ENCODE data around the gene MORN1.

MORN1 gene

DNA sequence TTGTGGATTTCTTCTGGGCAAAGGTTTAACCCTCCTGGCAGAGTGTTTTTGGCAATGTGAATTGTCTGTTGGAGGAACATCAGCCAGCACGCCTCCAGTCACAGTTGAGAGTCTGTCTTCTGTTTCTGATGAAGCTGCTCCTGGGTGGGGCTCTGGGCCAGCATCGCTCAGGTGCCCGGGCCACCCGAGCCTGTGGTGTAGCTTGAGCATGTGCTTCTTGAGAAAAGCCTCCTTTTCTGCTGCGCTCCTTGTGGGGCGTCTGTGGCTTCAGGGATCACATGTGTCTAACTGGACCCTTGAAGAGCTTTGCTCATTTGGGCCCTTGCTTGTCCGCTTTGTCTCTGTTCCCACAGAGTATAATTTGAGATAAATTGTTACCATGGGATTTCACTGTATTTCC, 7.5 kb upstream of the MORN1 start:
- TF ChIP-seq, protein P1, sequence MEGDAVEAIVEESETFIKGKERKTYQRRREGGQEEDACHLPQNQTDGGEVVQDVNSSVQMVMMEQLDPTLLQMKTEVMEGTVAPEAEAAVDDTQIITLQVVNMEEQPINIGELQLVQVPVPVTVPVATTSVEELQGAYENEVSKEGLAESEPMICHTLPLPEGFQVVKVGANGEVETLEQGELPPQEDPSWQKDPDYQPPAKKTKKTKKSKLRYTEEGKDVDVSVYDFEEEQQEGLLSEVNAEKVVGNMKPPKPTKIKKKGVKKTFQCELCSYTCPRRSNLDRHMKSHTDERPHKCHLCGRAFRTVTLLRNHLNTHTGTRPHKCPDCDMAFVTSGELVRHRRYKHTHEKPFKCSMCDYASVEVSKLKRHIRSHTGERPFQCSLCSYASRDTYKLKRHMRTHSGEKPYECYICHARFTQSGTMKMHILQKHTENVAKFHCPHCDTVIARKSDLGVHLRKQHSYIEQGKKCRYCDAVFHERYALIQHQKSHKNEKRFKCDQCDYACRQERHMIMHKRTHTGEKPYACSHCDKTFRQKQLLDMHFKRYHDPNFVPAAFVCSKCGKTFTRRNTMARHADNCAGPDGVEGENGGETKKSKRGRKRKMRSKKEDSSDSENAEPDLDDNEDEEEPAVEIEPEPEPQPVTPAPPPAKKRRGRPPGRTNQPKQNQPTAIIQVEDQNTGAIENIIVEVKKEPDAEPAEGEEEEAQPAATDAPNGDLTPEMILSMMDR (IDR thresholded peaks at IDR 0.05; ENCODE audit: extremely low read depth, insufficient read depth, missing control alignments) = no peak
- DNase-seq (ENCODE audit: low spot score) = no peak
- in situ Hi-C loops (cut with MboI; ENCODE audit: low pct_unique_long_range_greater_than_20kb, low sequenced_read_pairs, unreplicated experiment) = loop anchor here (10.0 to 25.0 kb wide), 2 partner anchors 204 to 437 kb away; partner anchors contain the start of gene FAAP20

DNA sequence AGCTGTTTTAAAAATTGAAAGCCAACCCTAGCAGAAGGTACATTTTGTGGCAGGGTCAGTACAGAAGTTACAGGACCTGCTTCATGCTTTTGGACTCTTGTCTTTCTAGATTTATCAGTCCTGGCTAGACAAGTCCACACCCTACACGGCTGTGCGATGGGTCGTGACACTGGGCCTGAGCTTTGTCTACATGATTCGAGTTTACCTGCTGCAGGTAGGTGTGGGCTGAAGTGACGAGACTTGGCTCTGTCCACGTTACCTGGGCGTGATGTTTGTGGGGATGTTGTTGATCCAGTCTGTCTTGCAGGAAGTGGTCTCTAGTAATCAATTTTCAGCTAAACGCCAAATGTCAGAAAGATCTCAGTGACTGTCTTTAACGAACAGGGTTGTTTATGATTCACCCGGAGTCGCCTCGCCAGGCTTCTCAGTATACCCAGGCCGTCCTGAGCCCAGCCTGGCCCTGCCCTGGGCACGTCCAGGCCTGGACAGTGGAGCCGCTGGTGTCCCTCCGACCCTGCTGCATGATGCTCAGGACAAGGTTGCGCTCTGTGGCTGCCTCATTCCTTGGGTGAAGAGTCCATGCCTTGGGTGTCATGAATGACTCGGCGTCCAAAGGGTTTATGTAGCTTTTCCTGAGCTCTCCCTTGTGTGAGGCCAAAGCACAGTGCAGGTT, 5.8 kb upstream of the MORN1 start:
- TF ChIP-seq, protein P1 (IDR thresholded peaks at IDR 0.05; ENCODE audit: extremely low read depth, insufficient read depth, missing control alignments) = no peak
- no peak for DNase-seq (ENCODE audit: low spot score)
- in situ Hi-C loops (cut with MboI; ENCODE audit: low pct_unique_long_range_greater_than_20kb, low sequenced_read_pairs, unreplicated experiment) = loop anchor here (10.0 to 25.0 kb wide), 2 partner anchors 202 to 435 kb away; partner anchors contain the start of gene FAAP20

DNA sequence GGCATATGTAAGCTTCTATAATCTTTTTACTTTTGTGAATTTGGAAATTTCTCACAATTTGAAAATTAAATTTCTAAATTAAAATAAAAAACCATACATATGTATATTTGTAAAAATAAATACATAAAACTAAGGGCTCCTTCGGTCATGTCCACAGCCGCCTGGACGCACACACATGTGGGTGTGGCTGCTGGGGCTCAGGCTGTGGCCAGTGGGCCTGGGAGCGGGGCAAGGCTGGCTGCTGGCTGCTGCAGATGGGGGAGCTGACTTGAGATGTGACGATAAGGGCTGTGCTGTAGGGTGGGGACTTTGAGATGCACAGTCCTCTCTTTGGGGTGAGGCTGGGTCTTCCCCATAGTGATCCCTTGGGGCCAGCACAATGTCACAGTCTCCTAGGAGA, 5.1 kb upstream of the MORN1 start:
- in situ Hi-C loops (cut with MboI; ENCODE audit: low pct_unique_long_range_greater_than_20kb, low sequenced_read_pairs, unreplicated experiment) = loop anchor here (10.0 to 25.0 kb wide), 2 partner anchors 202 to 434 kb away; partner anchors contain the start of gene FAAP20
- no peak for DNase-seq (ENCODE audit: low spot score)
- TF ChIP-seq, protein P1 (IDR thresholded peaks at IDR 0.05; ENCODE audit: extremely low read depth, insufficient read depth, missing control alignments) = no peak

DNA sequence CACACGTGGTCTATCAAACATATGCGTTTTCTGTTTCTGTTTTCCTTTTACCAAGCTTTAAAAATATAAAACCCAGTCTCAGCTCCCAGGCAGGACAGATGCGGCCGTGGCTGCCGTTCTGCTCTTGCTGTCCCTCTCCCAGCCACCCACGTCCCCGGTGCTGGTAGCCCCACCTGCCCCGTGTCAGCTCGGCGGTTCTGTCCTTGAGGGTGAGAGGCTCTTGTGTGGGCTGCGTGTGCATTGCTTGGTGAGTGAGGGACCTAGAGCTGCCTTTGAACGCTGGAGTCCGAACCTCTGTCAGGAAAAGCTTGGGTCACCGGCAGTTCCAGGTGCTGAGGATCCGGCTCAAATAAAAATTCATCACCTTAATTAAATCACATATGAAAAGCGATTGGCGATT, 4.7 kb upstream of the MORN1 start:
- TF ChIP-seq, protein P1 (IDR thresholded peaks at IDR 0.05; ENCODE audit: extremely low read depth, insufficient read depth, missing control alignments) = no peak
- in situ Hi-C loops (cut with MboI; ENCODE audit: low pct_unique_long_range_greater_than_20kb, low sequenced_read_pairs, unreplicated experiment) = loop anchor here (10.0 to 25.0 kb wide), 2 partner anchors 201 to 434 kb away; partner anchors contain the start of gene FAAP20
- DNase-seq (ENCODE audit: low spot score) = no peak

DNA sequence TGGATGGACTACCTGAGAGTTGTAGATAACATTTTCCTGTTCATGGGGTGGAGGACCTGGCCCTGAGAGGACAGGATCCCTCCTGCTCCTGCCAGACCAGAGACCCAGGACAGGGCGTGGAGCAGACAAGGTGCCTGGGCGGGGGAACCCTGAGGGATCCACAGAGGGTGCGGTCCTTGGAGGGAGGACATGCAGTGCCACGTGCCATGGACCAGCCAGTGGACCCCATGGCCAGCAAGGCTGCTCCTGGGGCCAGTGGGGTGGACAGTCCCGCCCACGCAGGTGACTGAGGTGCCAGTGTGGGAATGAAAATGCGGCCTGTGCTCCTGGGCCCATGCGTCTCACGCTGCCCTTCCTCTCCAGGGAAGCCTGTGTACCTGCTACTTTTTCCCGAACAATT, 3.9 kb upstream of the MORN1 start:
- in situ Hi-C loops (cut with MboI; ENCODE audit: low pct_unique_long_range_greater_than_20kb, low sequenced_read_pairs, unreplicated experiment) = loop anchor here (10.0 to 25.0 kb wide), 2 partner anchors 200 to 433 kb away; partner anchors contain the start of gene FAAP20
- TF ChIP-seq, protein P1 (IDR thresholded peaks at IDR 0.05; ENCODE audit: extremely low read depth, insufficient read depth, missing control alignments) = no peak
- DNase-seq (ENCODE audit: low spot score) = no peak

DNA sequence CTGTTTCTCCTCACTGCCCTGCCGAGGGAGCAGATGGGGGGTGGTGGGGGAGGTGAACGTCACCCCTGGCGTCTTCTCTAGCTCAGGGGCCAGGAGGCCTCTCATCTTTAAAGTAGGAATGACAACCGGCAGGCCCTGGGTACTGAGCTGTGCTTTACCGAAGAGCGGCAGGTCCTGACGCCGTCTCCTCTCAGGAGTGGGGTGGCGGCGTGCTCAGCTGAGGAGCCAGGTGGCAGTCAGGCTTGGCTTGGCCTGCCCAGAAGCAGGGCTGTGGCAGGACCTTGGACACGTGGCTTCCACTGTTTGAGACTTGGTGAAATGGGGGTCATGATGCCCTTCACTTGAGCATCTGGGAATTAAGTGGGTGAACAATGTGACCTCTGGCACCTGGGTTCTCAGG, 3.4 kb upstream of the MORN1 start:
- DNase-seq (ENCODE audit: low spot score) = no peak
- in situ Hi-C loops (cut with MboI; ENCODE audit: low pct_unique_long_range_greater_than_20kb, low sequenced_read_pairs, unreplicated experiment) = loop anchor here (10.0 to 25.0 kb wide), 2 partner anchors 200 to 432 kb away; partner anchors contain the start of gene FAAP20
- TF ChIP-seq, protein P1 (IDR thresholded peaks at IDR 0.05; ENCODE audit: extremely low read depth, insufficient read depth, missing control alignments) = no peak
